Thoracic aorta (tissue), 2 donors: ENCODE data around the gene PSD. TPM values are rescaled to one million over a fixed set of nuclear protein-coding genes. Genes with fewer than 3 reads are reported as not detected.

Experiments used
- ATAC-seq: fragments of 150-250 bp; one replicate; pipeline ENCODE4 v1.8.0; 2017; ENCODE audit warnings: low read depth; ENCODE audit not compliant: insufficient number of reproducible peaks, low FRiP score
- DNase-seq: peaks from one replicate; pipeline ENCODE4 v3.0.0-alpha.2; 2020; ENCODE audit warnings: low spot score
- H3K27ac ChIP-seq, 2 donors: fragments of 200-600 bp; sonication (generic); 1 replicate in 1 of 2; 2 replicates in 1 of 2; pipeline ENCODE4 v1.5.1; 2016; ENCODE audit warnings: mild to moderate bottlenecking in 2 of 2, moderate library complexity in 2 of 2
- H3K27me3 ChIP-seq: fragments of 200-600 bp; sonication (generic); replicated peaks from 2 replicates; pipeline ENCODE4 v1.6.0; 2016; ENCODE audit warnings: mild to moderate bottlenecking; ENCODE audit not compliant: insufficient read depth
- H3K36me3 ChIP-seq: fragments of 200-600 bp; sonication (generic); one replicate; pipeline ENCODE4 v1.5.1; 2016
- H3K4me1 ChIP-seq, 2 donors: fragments of 200-600 bp; sonication (generic); 1 replicate in 1 of 2; 2 replicates in 1 of 2; pipeline versions ENCODE4 v1.5.1 to v1.6.0; 2016; ENCODE audit warnings: low read depth in 2 of 2, mild to moderate bottlenecking in 1 of 2; ENCODE audit not compliant: control insufficient read depth in 1 of 2
- H3K4me3 ChIP-seq: fragments of 200-600 bp; sonication (generic); 2 replicates; pipeline ENCODE4 v1.5.1; 2016; ENCODE audit warnings: mild to moderate bottlenecking
- H3K9me3 ChIP-seq: fragments of 200-600 bp; sonication (generic); 2 replicates; pipeline ENCODE4 v1.5.1; 2016
- total RNA-seq, 2 donors: library from RNA; depleted of rRNA; stranded (reverse); fragments of >200 nt; gene quantifications; one replicate each; pipeline versions ENCODE4 v1.1.0 to v1.2.3, GENCODE V29; 2016
- TF ChIP-seq, protein P1 (sequence below): fragments of 200-600 bp; sonication (generic); IDR thresholded peaks from one replicate; pipeline ENCODE4 v1.5.1; 2019; ENCODE audit warnings: antibody characterized with exemption

The PSD gene
- total RNA-seq, 2 donors from 2014 or later, result 0.21 TPM; not detected in 1

DNA sequence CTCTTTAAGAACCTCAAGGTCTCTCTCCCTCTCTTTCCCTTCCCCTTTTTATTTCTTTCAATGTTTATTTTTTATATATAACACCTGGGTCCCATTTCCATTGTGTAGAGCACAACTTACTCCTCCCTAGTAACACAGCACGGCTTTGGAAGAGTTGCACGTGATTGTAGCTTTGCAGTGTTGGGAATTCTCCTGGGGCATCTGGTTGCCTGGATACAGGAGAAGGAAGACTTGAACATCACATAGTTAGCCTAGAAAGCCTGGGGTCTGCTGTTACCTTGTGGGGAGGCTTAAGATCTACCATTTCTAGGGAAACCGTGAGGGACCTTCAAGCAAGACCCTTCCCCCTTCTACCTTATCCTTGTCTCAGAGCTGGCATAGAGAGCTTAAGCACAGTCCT, 64.1 kb downstream of the PSD start:
- DNase-seq (no peak), ATAC-seq (no peak)
- H3K9me3 ChIP-seq, result no peaks in the 10 kb centered on the region
- TF ChIP-seq, protein P1, sequence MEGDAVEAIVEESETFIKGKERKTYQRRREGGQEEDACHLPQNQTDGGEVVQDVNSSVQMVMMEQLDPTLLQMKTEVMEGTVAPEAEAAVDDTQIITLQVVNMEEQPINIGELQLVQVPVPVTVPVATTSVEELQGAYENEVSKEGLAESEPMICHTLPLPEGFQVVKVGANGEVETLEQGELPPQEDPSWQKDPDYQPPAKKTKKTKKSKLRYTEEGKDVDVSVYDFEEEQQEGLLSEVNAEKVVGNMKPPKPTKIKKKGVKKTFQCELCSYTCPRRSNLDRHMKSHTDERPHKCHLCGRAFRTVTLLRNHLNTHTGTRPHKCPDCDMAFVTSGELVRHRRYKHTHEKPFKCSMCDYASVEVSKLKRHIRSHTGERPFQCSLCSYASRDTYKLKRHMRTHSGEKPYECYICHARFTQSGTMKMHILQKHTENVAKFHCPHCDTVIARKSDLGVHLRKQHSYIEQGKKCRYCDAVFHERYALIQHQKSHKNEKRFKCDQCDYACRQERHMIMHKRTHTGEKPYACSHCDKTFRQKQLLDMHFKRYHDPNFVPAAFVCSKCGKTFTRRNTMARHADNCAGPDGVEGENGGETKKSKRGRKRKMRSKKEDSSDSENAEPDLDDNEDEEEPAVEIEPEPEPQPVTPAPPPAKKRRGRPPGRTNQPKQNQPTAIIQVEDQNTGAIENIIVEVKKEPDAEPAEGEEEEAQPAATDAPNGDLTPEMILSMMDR, result no peak
- H3K4me1 ChIP-seq, result no peaks in the 10 kb centered on the region
- H3K4me3 ChIP-seq, result no peak overlapping the region
- H3K27me3 ChIP-seq, result no peaks in the 10 kb centered on the region
- no peak overlapping the region for H3K27ac ChIP-seq
- H3K36me3 ChIP-seq, result peaks cover 43% of the 10 kb centered on the region

Other genes starting within 250 kb of the PSD start
- gene ELOVL3, start 192.5 kb downstream of the PSD start, total RNA-seq, result not detected
- not detected for gene PITX3, start 177.3 kb downstream of the PSD start, total RNA-seq
- 10 to 100 TPM; 38.1 to 44.9 TPM for gene GBF1, start 173.3 kb downstream of the PSD start, total RNA-seq
- 10 to 100 TPM; 26.8 to 40.9 TPM for gene NFKB2, start 23.1 kb downstream of the PSD start, total RNA-seq
- gene FBXL15, start 2.1 kb upstream of the PSD start, total RNA-seq, result 10 to 100 TPM; 19.8 to 24.0 TPM
- 10 to 100 TPM; 40.8 to 53.2 TPM for gene CUEDC2, start 13.8 kb upstream of the PSD start, total RNA-seq
- not detected for gene C10orf95, start 32.8 kb upstream of the PSD start, total RNA-seq
- 100 to 1,000 TPM in 1 of 2 donors, 10 to 100 TPM in 1; 98.0 to 116 TPM for gene ACTR1A, start 83.9 kb upstream of the PSD start, total RNA-seq
- gene SUFU, start 85.2 kb upstream of the PSD start, total RNA-seq, result 1 to 10 TPM; 4.6 to 7.6 TPM
- 100 to 1,000 TPM; 154 to 192 TPM for gene TRIM8, start 225.7 kb upstream of the PSD start, total RNA-seq